ENCODE data around the gene GAA.

GRCh38 chr17:80132906-80133625 lies 31.7 kb downstream of the GAA start:
- TF ChIP-seq CTCF (conservative IDR thresholded peaks at IDR 0.05; ENCODE audit: low read length) (no peak), EZH2phosphoT487 (IDR thresholded peaks at IDR 0.05; ENCODE audit: borderline replicate concordance) (no peak)

All from Loucy (cell line).